CD8-positive, alpha-beta memory T cell (primary cell): ENCODE data around the gene XPNPEP2. TPM values are rescaled to one million over a fixed set of nuclear protein-coding genes. Genes with fewer than 3 reads are reported as not detected.

ENCODE experiments used
- CTCF ChIA-PET: fragments of 350-600 bp; sonication (Branson Sonifier 250); formaldehyde crosslinking; loops from one replicate; lab custom pipeline; 2021; ENCODE audit warnings: antibody characterized with exemption; lab: Charles Lee
- POLR2A ChIA-PET: fragments of 350-600 bp; sonication (Branson Sonifier 250); formaldehyde crosslinking; loops from one replicate; lab custom pipeline; 2021; ENCODE audit warnings: antibody characterized with exemption; lab: Charles Lee
- DNase-seq, 5 donors: peaks; one replicate each; pipeline versions ENCODE4 v3.0.0 to v3.0.0-alpha.2; 2020 to 2022; ENCODE audit warnings: mixed read lengths in 1 of 5
- H3K27ac ChIP-seq: one replicate; pipeline ENCODE4 v1.7.0; 2013; ENCODE audit warnings: low read depth, mild to moderate bottlenecking, low read length, moderate library complexity
- H3K27me3 ChIP-seq: 2 replicates; pipeline ENCODE4 v1.7.0; 2013; ENCODE audit warnings: low read length, mild to moderate bottlenecking; ENCODE audit not compliant: insufficient read depth, poor library complexity, severe bottlenecking
- H3K36me3 ChIP-seq: 2 replicates; pipeline ENCODE4 v1.7.0; 2013; ENCODE audit warnings: mild to moderate bottlenecking, low read length, moderate library complexity; ENCODE audit not compliant: insufficient read depth
- H3K4me1 ChIP-seq: 2 replicates; pipeline ENCODE4 v1.7.0; 2013; ENCODE audit warnings: mild to moderate bottlenecking, low read length, moderate library complexity; ENCODE audit not compliant: insufficient read depth
- H3K4me3 ChIP-seq: 2 replicates; pipeline ENCODE4 v1.7.0; 2013; ENCODE audit warnings: mild to moderate bottlenecking, low read length
- H3K9me3 ChIP-seq: 2 replicates; pipeline ENCODE4 v1.7.0; 2013; ENCODE audit warnings: mild to moderate bottlenecking, low read length
- H3K27ac Mint-ChIP-seq, 8 donors: one replicate each; pipeline ENCODE4 v1.8.0; 2020 to 2021; ENCODE audit warnings: mixed read lengths in 8 of 8, mild to moderate bottlenecking in 6 of 8, inconsistent platforms in 3 of 8, moderate library complexity in 3 of 8
- H3K27me3 Mint-ChIP-seq, 2 donors: one replicate each; pipeline ENCODE4 v1.8.0; 2020 to 2021; ENCODE audit warnings: mixed read lengths in 2 of 2, mild to moderate bottlenecking in 1 of 2, moderate library complexity in 1 of 2
- H3K36me3 Mint-ChIP-seq, 3 donors: one replicate each; pipeline ENCODE4 v1.8.0; 2020 to 2021; ENCODE audit warnings: mixed read lengths in 3 of 3, inconsistent platforms in 1 of 3, mild to moderate bottlenecking in 1 of 3
- H3K4me1 Mint-ChIP-seq, 3 donors: one replicate each; pipeline ENCODE4 v1.8.0; 2020 to 2021; ENCODE audit warnings: mixed read lengths in 3 of 3, inconsistent platforms in 1 of 3, mild to moderate bottlenecking in 1 of 3
- H3K4me3 Mint-ChIP-seq, 7 donors: one replicate each; pipeline ENCODE4 v1.8.0; 2020 to 2021; ENCODE audit warnings: mixed read lengths in 7 of 7, mild to moderate bottlenecking in 6 of 7, moderate library complexity in 4 of 7, inconsistent platforms in 2 of 7
- H3K9me3 Mint-ChIP-seq, 5 donors: one replicate each; pipeline ENCODE4 v1.8.0; 2020 to 2022; ENCODE audit warnings: mixed read lengths in 5 of 5, mild to moderate bottlenecking in 3 of 5, moderate library complexity in 2 of 5, inconsistent platforms in 1 of 5
- polyA plus RNA-seq: library from polyadenylated mRNA; unstranded; fragments of 300-500 nt; fragmentation: Illumina TruSeq; gene quantifications from one replicate; pipeline ENCODE4 v1.2.3, GENCODE V29; 2021
- total RNA-seq, 2 experiments: library from RNA; stranded (reverse); gene quantifications; one replicate each; pipeline ENCODE4 v1.2.3, GENCODE V29; 2021

The XPNPEP2 gene
- total and polyA plus RNA-seq, 3 experiments from 2014 or later: 0.28 to 1.2 (median 0.29) TPM

- CTCF ChIA-PET: interaction anchor here (0.9 to 3.8 kb wide), 5 partner anchors 12 to 105 kb away, joined by 3 to 37 read pairs (median 3); no protein-coding TSS in a partner anchor
- peaks cover 68% of the 10 kb centered on the region for H3K4me1 ChIP-seq
- H3K4me3 ChIP-seq: peak overlapping the region; percentile 72
- peaks cover 21% of the 10 kb centered on the region for H3K36me3 ChIP-seq
- peaks cover 77 to 96% (median 90%) of the 10 kb centered on the region in 3 donors for H3K4me1 Mint-ChIP-seq
- peak overlapping the region; percentile 16 for H3K27ac ChIP-seq
- H3K36me3 Mint-ChIP-seq: peaks cover 14 to 71% (median 20%) of the 10 kb centered on the region in 3 donors
- H3K9me3 ChIP-seq: no peaks in the 10 kb centered on the region
- H3K27ac Mint-ChIP-seq: peak overlapping the region; percentile 43 to 96 (median 94)
- H3K27me3 ChIP-seq: no peaks in the 10 kb centered on the region
- H3K27me3 Mint-ChIP-seq: peaks cover 0 to 2% of the 10 kb centered on the region in 2 donors
- DNase-seq: no peak
- peak overlapping the region; percentile 87 to 100 (median 97) for H3K4me3 Mint-ChIP-seq
- POLR2A ChIA-PET: interaction anchor here (0.8 to 5.1 kb wide), 3 partner anchors 12 to 40 kb away, joined by 3 to 82 read pairs (median 5); no protein-coding TSS in a partner anchor
- peaks cover 0 to 4% (median 0%) of the 10 kb centered on the region in 5 donors for H3K9me3 Mint-ChIP-seq
Observed at GRCh38 chrX:129782706-129783105, 43.9 kb downstream of the XPNPEP2 start.

GRCh38 chrX:129783291-129783713 lies 44.5 kb downstream of the XPNPEP2 start:
- ChIA-PET POLR2A (interaction anchor here (0.7 to 5.1 kb wide), 5 partner anchors 12 to 39 kb away, joined by 3 to 82 read pairs (median 3); no protein-coding TSS in a partner anchor), CTCF (interaction anchor here (1.2 to 3.8 kb wide), 3 partner anchors 13 to 106 kb away, joined by 3 to 37 read pairs (median 36); no protein-coding TSS in a partner anchor)
- Histone ChIP-seq H3K9me3 (no peaks in the 10 kb centered on the region), H3K27ac (no peak overlapping the region), H3K27me3 (no peaks in the 10 kb centered on the region), H3K4me3 (peak overlapping the region; percentile 72), H3K36me3 (peaks cover 23% of the 10 kb centered on the region), H3K4me1 (peaks cover 65% of the 10 kb centered on the region)
- H3K4me1 Mint-ChIP-seq: peaks cover 74 to 92% (median 86%) of the 10 kb centered on the region in 3 donors
- H3K27me3 Mint-ChIP-seq: peaks cover 0 to 2% of the 10 kb centered on the region in 2 donors
- H3K27ac Mint-ChIP-seq: peak overlapping the region; percentile 73 to 96 (median 92)
- DNase-seq: no peak
- peaks cover 0 to 4% (median 0%) of the 10 kb centered on the region in 5 donors for H3K9me3 Mint-ChIP-seq
- H3K36me3 Mint-ChIP-seq: peaks cover 14 to 74% (median 20%) of the 10 kb centered on the region in 3 donors
- peak overlapping the region; percentile 87 to 100 (median 97) for H3K4me3 Mint-ChIP-seq

- peaks cover 26% of the 10 kb centered on the region for H3K36me3 ChIP-seq
- no peak overlapping the region for H3K27ac ChIP-seq
- DNase-seq: no peak
- Mint-ChIP-seq H3K4me1 (peaks cover 66 to 83% (median 81%) of the 10 kb centered on the region in 3 donors), H3K4me3 (peak overlapping the region; percentile 87 to 100 (median 97)), H3K27ac (peak overlapping the region; percentile 73 to 96 (median 90)), H3K9me3 (peaks cover 0 to 2% (median 0%) of the 10 kb centered on the region in 5 donors), H3K36me3 (peaks cover 14 to 82% (median 20%) of the 10 kb centered on the region in 3 donors), H3K27me3 (peaks cover 0 to 2% of the 10 kb centered on the region in 2 donors)
- CTCF ChIA-PET: interaction anchor here (3.8 kb wide), 1 partner anchor 26 kb away, joined by 36 read pairs; no protein-coding TSS in a partner anchor
- POLR2A ChIA-PET: interaction anchor here (1.2 to 5.1 kb wide), 2 partner anchors 14 to 29 kb away, joined by 6 to 82 read pairs; no protein-coding TSS in a partner anchor
- no peaks in the 10 kb centered on the region for H3K9me3 ChIP-seq
- peaks cover 54% of the 10 kb centered on the region for H3K4me1 ChIP-seq
- peak overlapping the region; percentile 72 for H3K4me3 ChIP-seq
- H3K27me3 ChIP-seq: no peaks in the 10 kb centered on the region
Observed at GRCh38 chrX:129784371-129784770, 45.6 kb downstream of the XPNPEP2 start.

GRCh38 chrX:129785160-129785947 lies 46.6 kb downstream of the XPNPEP2 start:
- DNase-seq: no peak
- H3K27ac Mint-ChIP-seq: peak overlapping the region; percentile 61 to 96 (median 88)
- peaks cover 0 to 5% of the 10 kb centered on the region in 2 donors for H3K27me3 Mint-ChIP-seq
- Histone ChIP-seq H3K4me3 (peak overlapping the region; percentile 41), H3K27ac (peak overlapping the region; percentile 9), H3K36me3 (peaks cover 30% of the 10 kb centered on the region), H3K4me1 (peaks cover 52% of the 10 kb centered on the region), H3K9me3 (no peaks in the 10 kb centered on the region), H3K27me3 (no peaks in the 10 kb centered on the region)
- CTCF ChIA-PET: interaction anchor here (1.3 kb wide), 1 partner anchor 29 kb away, joined by 5 read pairs; no protein-coding TSS in a partner anchor
- H3K36me3 Mint-ChIP-seq: peaks cover 14 to 83% (median 23%) of the 10 kb centered on the region in 3 donors
- no peaks in the 10 kb centered on the region for H3K9me3 Mint-ChIP-seq
- H3K4me3 Mint-ChIP-seq: peak overlapping the region; percentile 54 to 100 (median 83)
- H3K4me1 Mint-ChIP-seq: peaks cover 66 to 74% (median 73%) of the 10 kb centered on the region in 3 donors
- POLR2A ChIA-PET: interaction anchor here (1.0 to 2.2 kb wide), 3 partner anchors 8 to 29 kb away, joined by 3 to 5 read pairs (median 4); no protein-coding TSS in a partner anchor

GRCh38 chrX:129786210-129786651 lies 47.5 kb downstream of the XPNPEP2 start:
- H3K4me3 Mint-ChIP-seq: peak overlapping the region; percentile 54 to 100 (median 83)
- peak overlapping the region; percentile 16 for H3K27ac ChIP-seq
- no peak for DNase-seq
- peak overlapping the region; percentile 41 for H3K4me3 ChIP-seq
- H3K9me3 Mint-ChIP-seq: no peaks in the 10 kb centered on the region
- ChIA-PET POLR2A (interaction anchor here (1.1 to 2.2 kb wide), 2 partner anchors 18 to 31 kb away, joined by 3 to 5 read pairs; no protein-coding TSS in a partner anchor), CTCF (interaction anchor here (1.0 to 1.3 kb wide), 3 partner anchors 26 to 36 kb away, joined by 3 to 5 read pairs (median 3); no protein-coding TSS in a partner anchor)
- peaks cover 39% of the 10 kb centered on the region for H3K36me3 ChIP-seq
- no peaks in the 10 kb centered on the region for H3K9me3 ChIP-seq
- peaks cover 66% of the 10 kb centered on the region in 3 donors for H3K4me1 Mint-ChIP-seq
- peaks cover 0 to 5% of the 10 kb centered on the region in 2 donors for H3K27me3 Mint-ChIP-seq
- H3K27me3 ChIP-seq: no peaks in the 10 kb centered on the region
- peaks cover 52% of the 10 kb centered on the region for H3K4me1 ChIP-seq
- peak overlapping the region; percentile 47 to 96 (median 86) for H3K27ac Mint-ChIP-seq
- H3K36me3 Mint-ChIP-seq: peaks cover 14 to 84% (median 23%) of the 10 kb centered on the region in 3 donors

- DNase-seq: no peak
- Mint-ChIP-seq H3K4me3 (peak overlapping the region; percentile 49 to 87 (median 68)), H3K27ac (peak overlapping the region; percentile 89 to 97 (median 92)), H3K27me3 (peaks cover 0 to 5% of the 10 kb centered on the region in 2 donors), H3K36me3 (peaks cover 15 to 84% (median 23%) of the 10 kb centered on the region in 3 donors), H3K4me1 (peaks cover 53 to 55% (median 55%) of the 10 kb centered on the region in 3 donors), H3K9me3 (no peaks in the 10 kb centered on the region)
- peak overlapping the region; percentile 24 for H3K27ac ChIP-seq
- peaks cover 48% of the 10 kb centered on the region for H3K4me1 ChIP-seq
- ChIA-PET POLR2A (interaction anchor here (1.1 to 2.2 kb wide), 2 partner anchors 19 to 32 kb away, joined by 3 to 5 read pairs; no protein-coding TSS in a partner anchor), CTCF (interaction anchor here (0.6 to 1.6 kb wide), 4 partner anchors 8 to 35 kb away, joined by 3 to 5 read pairs (median 3); no protein-coding TSS in a partner anchor)
- peaks cover 44% of the 10 kb centered on the region for H3K36me3 ChIP-seq
- no peaks in the 10 kb centered on the region for H3K27me3 ChIP-seq
- H3K4me3 ChIP-seq: no peak overlapping the region
- no peaks in the 10 kb centered on the region for H3K9me3 ChIP-seq
Observed at GRCh38 chrX:129787336-129788055, 48.7 kb downstream of the XPNPEP2 start.

GRCh38 chrX:129788527-129788926 lies 49.7 kb downstream of the XPNPEP2 start:
- POLR2A ChIA-PET: interaction anchor here (0.6 kb wide), 1 partner anchor 46 kb away, joined by 8 read pairs; no protein-coding TSS in a partner anchor
- H3K36me3 Mint-ChIP-seq: peaks cover 8 to 83% (median 18%) of the 10 kb centered on the region in 3 donors
- no peak overlapping the region for H3K4me3 ChIP-seq
- peak overlapping the region; percentile 47 to 90 (median 78) for H3K27ac Mint-ChIP-seq
- no peaks in the 10 kb centered on the region for H3K9me3 Mint-ChIP-seq
- H3K4me1 ChIP-seq: peaks cover 37% of the 10 kb centered on the region
- peaks cover 48% of the 10 kb centered on the region for H3K36me3 ChIP-seq
- peaks cover 44 to 47% (median 45%) of the 10 kb centered on the region in 3 donors for H3K4me1 Mint-ChIP-seq
- peaks cover 0 to 5% of the 10 kb centered on the region in 2 donors for H3K27me3 Mint-ChIP-seq
- CTCF ChIA-PET: interaction anchor here (0.6 kb wide), 1 partner anchor 21 kb away, joined by 3 read pairs; no protein-coding TSS in a partner anchor
- no peak for DNase-seq
- H3K27ac ChIP-seq: no peak overlapping the region
- no peaks in the 10 kb centered on the region for H3K9me3 ChIP-seq
- peak overlapping the region in 2 of 7 donors; percentile 19 to 51 for H3K4me3 Mint-ChIP-seq
- no peaks in the 10 kb centered on the region for H3K27me3 ChIP-seq
